Spinal cord (tissue), 10 donors: ENCODE data around the gene TFR2. TPM values are rescaled to one million over a fixed set of nuclear protein-coding genes. Genes with fewer than 3 reads are reported as not detected.
A peak's percentile ranks its signal among the peaks of the same experiment; 100 is the strongest.

Experiments
- DNase-seq, 6 donors: peaks; one replicate each; pipeline versions ENCODE4 v3.0.0 to v3.0.0-alpha.2; 2013 to 2015; ENCODE audit warnings: low spot score in 6 of 6, low read depth in 4 of 6
- H3K27ac ChIP-seq: one replicate; pipeline ENCODE4 v1.5.1; 2013; ENCODE audit warnings: low read depth, low read length, control low read depth
- H3K27me3 ChIP-seq: one replicate; pipeline ENCODE4 v1.6.1; 2013; ENCODE audit warnings: low read length; ENCODE audit not compliant: control insufficient read depth, insufficient read depth
- H3K36me3 ChIP-seq: one replicate; pipeline ENCODE4 v1.6.1; 2013; ENCODE audit warnings: low read length; ENCODE audit not compliant: control insufficient read depth, insufficient read depth
- H3K4me1 ChIP-seq: one replicate; pipeline ENCODE4 v1.6.1; 2013; ENCODE audit warnings: low read length; ENCODE audit not compliant: control insufficient read depth, insufficient read depth
- H3K4me3 ChIP-seq: one replicate; pipeline ENCODE4 v1.5.1; 2013; ENCODE audit warnings: low read depth, low read length, control low read depth
- H3K9me3 ChIP-seq: one replicate; pipeline ENCODE4 v1.6.1; 2013; ENCODE audit warnings: low read length; ENCODE audit not compliant: control insufficient read depth, insufficient read depth
- WGBS: methylation state at CpG from one replicate; pipeline ENCODE4 v1.1.5; 2013; ENCODE audit warnings: missing lambda C conversion rate; ENCODE audit not compliant: insufficient coverage; 5-methylcytosine and 5-hydroxymethylcytosine counted together
- polyA plus RNA-seq, 2 donors: library from polyadenylated mRNA; unstranded; fragments of 120-200 nt; gene quantifications; one replicate each; pipeline ENCODE4 v1.2.1, GENCODE V29; 2013; ENCODE audit not compliant: insufficient read length in 2 of 2
- total RNA-seq, 2 donors: library from RNA; depleted of rRNA in 1 of 2; stranded (reverse); fragments of 120-200 nt in 1 of 2; fragments of >200 nt in 1 of 2; gene quantifications; one replicate each; pipeline versions ENCODE4 v1.2.3 to v1.2.4, GENCODE V29; 2013 to 2014
- donor health status: healthy.

The TFR2 gene
- total and polyA plus RNA-seq, 4 donors = 3.7 to 17.9 (median 12.0) TPM

DNA sequence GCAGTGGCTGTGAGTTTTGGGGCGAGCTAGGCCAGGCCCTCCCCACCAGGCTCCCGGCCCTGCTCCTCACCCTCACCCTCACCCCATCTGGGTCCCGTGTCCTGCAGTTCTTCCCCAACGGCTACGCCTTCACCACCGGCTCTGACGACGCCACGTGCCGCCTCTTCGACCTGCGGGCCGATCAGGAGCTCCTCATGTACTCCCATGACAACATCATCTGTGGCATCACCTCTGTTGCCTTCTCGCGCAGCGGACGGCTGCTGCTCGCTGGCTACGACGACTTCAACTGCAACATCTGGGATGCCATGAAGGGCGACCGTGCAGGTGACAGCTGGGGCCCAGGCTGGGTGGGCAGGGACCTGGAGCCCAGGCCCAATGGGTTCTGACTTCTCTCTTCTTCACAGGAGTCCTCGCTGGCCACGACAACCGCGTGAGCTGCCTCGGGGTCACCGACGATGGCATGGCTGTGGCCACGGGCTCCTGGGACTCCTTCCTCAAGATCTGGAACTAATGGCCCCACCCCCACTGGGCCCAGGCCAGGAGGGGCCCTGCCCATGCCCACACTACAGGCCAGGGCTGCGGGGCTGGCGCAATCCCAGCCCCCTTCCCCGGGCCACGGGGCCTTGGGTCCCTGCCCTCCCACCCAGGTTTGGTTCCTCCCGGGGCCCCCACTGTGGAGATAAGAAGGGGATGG is 37.1 kb upstream of the TFR2 start:
- H3K36me3 ChIP-seq = peaks cover 76% of the 10 kb centered on the region
- H3K4me1 ChIP-seq = peaks cover 31% of the 10 kb centered on the region
- no peak overlapping the region for H3K27ac ChIP-seq
- WGBS = 78% methylated on average over 31 of the region's 35 CpGs
- no peaks in the 10 kb centered on the region for H3K27me3 ChIP-seq
- DNase-seq = peak in 1 of 6 donors; percentile 18
- no peaks in the 10 kb centered on the region for H3K9me3 ChIP-seq
- no peak overlapping the region for H3K4me3 ChIP-seq

DNA sequence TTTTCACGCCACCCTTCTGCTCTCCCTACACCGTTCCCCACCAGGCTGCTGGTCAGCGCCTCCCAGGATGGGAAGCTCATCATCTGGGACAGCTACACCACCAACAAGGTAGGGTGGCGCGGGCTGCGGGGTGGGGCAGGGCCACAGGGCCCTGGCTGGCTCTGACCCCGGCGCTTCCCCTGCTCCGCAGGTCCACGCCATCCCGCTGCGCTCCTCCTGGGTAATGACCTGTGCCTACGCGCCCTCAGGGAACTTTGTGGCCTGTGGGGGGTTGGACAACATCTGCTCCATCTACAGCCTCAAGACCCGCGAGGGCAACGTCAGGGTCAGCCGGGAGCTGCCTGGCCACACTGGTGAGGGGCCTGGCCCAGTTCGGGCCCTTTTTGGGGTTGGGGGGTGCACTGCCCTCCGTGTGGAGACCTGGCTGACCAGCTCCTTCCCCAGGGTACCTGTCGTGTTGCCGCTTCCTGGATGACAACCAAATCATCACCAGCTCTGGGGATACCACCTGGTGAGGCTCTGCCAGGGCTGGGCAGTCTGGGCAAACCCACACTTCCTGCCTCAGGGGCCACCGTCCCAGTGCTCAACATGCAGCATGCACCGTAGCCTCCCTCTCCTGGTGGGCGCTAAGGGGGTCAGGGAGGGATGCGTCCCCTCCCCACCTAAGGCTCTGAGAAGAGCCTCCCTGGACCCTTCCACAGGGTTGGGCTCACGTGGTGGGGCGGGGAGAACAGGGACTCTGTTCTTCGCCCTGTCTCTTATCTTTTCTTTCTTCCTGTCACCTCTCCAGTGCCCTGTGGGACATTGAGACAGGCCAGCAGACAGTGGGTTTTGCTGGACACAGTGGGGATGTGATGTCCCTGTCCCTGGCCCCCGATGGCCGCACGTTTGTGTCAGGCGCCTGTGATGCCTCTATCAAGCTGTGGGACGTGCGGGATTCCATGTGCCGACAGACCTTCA is 36.2 kb upstream of the TFR2 start:
- H3K27ac ChIP-seq = no peak overlapping the region
- 88% methylated on average over 21 of the region's 36 CpGs for WGBS
- peaks cover 68% of the 10 kb centered on the region for H3K36me3 ChIP-seq
- H3K4me3 ChIP-seq = no peak overlapping the region
- H3K4me1 ChIP-seq = peaks cover 39% of the 10 kb centered on the region
- H3K9me3 ChIP-seq = no peaks in the 10 kb centered on the region
- no peaks in the 10 kb centered on the region for H3K27me3 ChIP-seq
- DNase-seq = no peak

DNA sequence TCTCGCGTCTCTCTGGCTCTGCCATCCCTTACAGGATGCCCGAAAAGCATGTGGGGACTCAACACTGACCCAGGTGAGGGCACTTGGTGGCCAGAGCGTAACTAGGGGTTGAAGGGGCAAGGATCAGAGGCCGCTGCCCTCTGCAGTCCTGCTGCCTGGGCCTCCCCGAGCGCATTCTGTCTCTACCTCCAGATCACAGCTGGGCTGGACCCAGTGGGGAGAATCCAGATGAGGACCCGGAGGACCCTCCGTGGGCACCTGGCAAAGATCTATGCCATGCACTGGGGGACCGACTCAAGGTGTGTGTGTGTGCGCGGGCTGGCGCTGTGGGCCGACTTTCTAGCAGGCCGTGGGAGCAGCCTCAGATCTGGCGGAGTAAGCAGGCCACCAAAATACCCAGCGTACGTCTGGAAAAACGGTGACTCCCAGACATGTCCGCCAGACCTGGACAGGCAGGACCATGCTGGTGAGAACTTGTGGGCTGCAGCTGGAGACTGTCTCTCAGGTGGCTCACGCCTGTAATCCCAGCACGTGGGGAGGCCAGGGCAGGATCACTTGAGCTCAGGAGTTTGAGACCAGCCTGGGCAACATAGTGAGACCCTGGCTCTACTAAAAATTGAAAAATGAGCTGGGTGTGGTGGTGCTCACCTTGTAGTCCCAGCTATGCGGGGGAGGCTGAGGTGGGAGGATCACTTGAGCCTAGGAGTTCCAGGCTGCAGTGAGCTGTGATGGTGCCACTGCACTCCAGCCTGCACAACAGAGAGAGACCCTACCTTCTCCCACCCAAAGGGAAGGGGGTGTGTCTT is 35.4 kb upstream of the TFR2 start:
- no peak for DNase-seq
- H3K36me3 ChIP-seq = peaks cover 59% of the 10 kb centered on the region
- no peaks in the 10 kb centered on the region for H3K27me3 ChIP-seq
- peak overlapping the region; percentile 81 for H3K27ac ChIP-seq
- no peaks in the 10 kb centered on the region for H3K9me3 ChIP-seq
- peak overlapping the region; percentile 63 for H3K4me3 ChIP-seq
- peaks cover 39% of the 10 kb centered on the region for H3K4me1 ChIP-seq
- 74% methylated on average over 23 of the region's 23 CpGs for WGBS

DNA sequence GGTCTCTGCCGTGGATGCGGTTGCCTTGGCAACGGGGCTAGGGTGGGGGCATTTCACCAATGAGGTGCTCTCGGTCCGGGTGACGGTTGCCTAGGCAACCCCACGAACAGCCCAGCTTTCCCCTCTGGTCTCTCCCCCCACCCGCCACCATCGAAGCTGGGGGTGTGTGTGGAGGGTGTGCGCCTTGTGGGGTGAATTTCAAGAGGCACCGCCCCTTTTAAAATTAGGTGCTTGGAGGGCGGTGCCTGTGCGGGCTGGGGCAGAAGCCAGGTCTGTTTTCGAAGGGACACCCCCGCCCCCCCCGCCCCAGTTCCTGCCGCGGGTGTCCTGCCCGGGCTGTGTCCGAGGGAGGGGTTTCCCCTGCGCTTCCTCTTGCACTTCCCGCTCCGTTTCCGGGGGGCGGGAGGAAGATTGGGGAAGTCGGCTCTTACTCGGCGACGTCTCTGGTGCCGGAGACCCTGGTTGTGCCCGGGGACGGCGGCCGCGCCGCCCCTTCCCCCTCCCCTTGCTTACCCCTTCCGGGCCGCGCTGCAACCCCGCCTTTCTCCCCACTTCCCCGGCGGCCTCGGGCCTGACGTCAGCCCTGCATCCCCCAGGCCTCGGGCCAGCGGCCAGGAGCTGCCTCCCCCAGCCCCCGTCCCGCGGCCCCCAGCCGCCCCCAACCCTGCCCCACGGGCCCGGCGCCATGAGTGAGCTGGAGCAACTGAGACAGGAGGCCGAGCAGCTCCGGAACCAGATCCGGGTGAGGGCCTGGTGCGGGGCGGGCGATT is 34.4 kb upstream of the TFR2 start:
- Histone ChIP-seq H3K27ac (peak overlapping the region; percentile 93), H3K4me3 (peak overlapping the region; percentile 63), H3K27me3 (no peaks in the 10 kb centered on the region), H3K9me3 (no peaks in the 10 kb centered on the region), H3K4me1 (peaks cover 36% of the 10 kb centered on the region), H3K36me3 (peaks cover 51% of the 10 kb centered on the region)
- DNase-seq = peak in 5 of 6 donors; percentile 73 to 97 (median 86)
- WGBS = 2% methylated on average over 34 of the region's 59 CpGs

DNA sequence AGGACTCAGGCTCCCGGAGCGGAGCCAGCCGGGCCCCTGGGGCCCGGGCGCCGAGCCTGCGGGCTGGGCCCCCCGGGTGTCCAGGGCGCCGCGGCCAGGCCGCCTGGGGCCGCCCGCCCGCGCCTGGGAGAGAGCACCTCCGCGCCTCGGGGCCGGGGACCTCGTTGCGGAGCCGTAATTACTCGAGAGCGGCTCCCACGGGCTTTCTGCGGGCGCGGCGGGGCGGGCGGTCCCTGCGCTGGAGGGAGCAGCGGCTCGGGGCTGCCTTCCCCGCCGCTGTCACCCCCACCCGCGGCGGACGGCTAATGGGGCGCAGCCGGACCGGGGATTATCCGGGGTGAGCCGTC is 33.7 kb upstream of the TFR2 start:
- peak overlapping the region; percentile 97 for H3K4me3 ChIP-seq
- H3K27ac ChIP-seq = peak overlapping the region; percentile 93
- H3K27me3 ChIP-seq = no peaks in the 10 kb centered on the region
- peaks cover 32% of the 10 kb centered on the region for H3K4me1 ChIP-seq
- H3K9me3 ChIP-seq = no peaks in the 10 kb centered on the region
- peaks cover 44% of the 10 kb centered on the region for H3K36me3 ChIP-seq
- WGBS = under 1% methylated on average over 44 of the region's 46 CpGs
- no peak for DNase-seq

DNA sequence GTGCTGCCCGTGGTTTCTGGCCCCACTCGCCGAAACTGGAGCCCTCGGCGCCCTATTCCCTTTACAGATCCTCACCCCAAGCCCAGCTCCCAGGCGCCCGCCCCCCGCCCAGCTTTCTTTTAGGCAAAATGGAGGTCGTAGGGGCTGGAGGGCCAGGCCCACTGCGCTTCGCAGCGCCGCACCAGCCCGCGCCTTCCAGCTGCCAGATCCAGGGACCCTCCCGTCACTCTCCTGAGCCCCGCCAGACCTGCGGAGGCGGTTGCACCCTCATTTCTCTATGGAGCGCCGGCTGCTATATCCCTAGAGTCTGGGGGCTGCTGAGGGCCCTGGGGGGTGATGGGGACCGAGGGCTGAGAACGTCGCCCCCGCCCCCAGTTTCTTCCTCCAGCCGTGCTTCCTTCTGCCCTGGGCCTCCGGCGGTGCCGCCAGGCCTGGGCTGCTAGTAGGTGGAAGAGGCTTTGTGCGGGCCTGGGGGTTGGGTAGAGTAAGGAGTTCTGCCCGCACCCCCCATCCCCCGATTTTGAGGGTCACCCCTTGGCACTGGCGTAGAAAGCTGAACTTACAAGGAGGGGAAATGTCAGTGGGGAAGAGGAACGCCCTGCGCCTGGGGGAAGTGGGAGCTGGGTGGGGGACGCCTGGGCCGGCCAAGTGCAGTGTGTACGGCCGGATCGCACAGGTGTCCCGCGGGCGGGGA is 33.2 kb upstream of the TFR2 start:
- Histone ChIP-seq H3K4me1 (peaks cover 32% of the 10 kb centered on the region), H3K27ac (peak overlapping the region; percentile 93), H3K4me3 (peak overlapping the region; percentile 97), H3K36me3 (peaks cover 39% of the 10 kb centered on the region), H3K27me3 (no peaks in the 10 kb centered on the region), H3K9me3 (no peaks in the 10 kb centered on the region)
- DNase-seq = peak in 2 of 6 donors; percentile 44 to 61
- 0% methylated on average over 36 of the region's 43 CpGs for WGBS

DNA sequence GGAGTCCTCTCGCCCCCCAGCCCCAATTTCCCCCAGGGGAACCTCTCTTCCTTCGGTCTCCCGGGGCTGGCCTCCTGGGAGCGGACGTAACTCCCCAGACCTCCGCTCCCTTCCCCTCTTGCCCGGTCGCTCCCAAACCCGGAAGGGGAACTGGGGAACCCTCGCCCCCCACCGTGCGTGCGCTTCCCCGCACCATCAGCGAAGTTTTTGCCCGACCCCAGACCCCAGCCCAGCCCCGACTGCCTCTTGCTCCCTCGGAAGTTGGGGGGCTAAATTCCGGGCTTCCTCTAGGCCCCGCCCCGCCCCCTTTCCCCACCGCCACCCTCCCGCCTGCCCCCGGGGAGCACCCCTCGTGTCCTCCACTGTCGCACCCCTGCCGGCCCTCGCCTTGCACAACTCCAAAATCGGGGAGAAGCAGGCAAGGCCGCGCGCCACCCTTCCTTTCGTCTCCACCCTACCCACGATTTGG is 32.6 kb upstream of the TFR2 start:
- peak in 1 of 6 donors; percentile 71 for DNase-seq
- H3K4me1 ChIP-seq = peaks cover 32% of the 10 kb centered on the region
- no peaks in the 10 kb centered on the region for H3K9me3 ChIP-seq
- WGBS = under 1% methylated on average over 29 of the region's 34 CpGs
- H3K27me3 ChIP-seq = no peaks in the 10 kb centered on the region
- peak overlapping the region; percentile 97 for H3K4me3 ChIP-seq
- peak overlapping the region; percentile 93 for H3K27ac ChIP-seq
- H3K36me3 ChIP-seq = peaks cover 33% of the 10 kb centered on the region

DNA sequence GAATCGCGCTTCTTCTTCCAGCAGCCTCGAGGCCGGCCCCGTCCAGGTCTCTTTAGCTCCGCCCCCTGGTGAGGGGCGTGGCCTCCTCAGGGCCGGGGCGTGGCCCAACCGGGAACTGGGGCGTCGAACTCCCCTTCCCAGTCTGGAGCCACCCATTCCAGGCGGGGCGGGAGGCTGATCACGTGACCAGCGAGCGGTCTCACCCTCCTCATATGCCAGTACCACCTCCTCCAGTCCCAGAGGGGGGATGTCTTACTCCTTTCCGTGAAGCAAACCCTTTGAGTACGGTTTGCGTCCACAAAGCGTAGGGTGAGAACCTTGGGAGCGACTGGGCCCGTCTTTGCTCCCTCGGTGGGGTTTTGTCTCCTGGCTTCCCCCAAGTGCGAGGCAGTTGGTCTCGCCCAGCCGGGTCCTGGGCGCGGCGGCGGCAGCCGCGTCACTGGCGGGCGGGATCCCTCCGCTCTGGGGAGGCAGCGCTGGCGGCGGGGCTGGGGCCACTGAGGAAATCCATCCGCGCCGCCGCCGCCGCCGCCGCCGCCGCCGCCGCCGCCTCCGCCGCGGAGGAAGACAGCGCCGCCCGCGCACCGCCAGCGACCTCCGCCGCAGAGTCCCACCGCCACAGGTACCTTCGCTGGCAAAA is 32.1 kb upstream of the TFR2 start, which contains the start of gene GNB2:
Gene GNB2 (plus strand): TSS at position 439 of the 640 bp plus-strand sequence. CDS start 2,526 bp downstream, outside the sequence.
- WGBS = 0% methylated on average over 65 of the region's 65 CpGs
- Histone ChIP-seq H3K4me3 (peak within 1 kb of the TSS; percentile 97), H3K27ac (peak within 1 kb of the TSS; percentile 99), H3K9me3 (no peaks in the 10 kb centered on the region), H3K4me1 (peaks cover 28% of the 10 kb centered on the region), H3K27me3 (no peaks in the 10 kb centered on the region), H3K36me3 (peaks cover 27% of the 10 kb centered on the region)
- DNase-seq = peak; percentile 94 to 99 (median 97)
